RWPE1 (cell line): ENCODE data around the gene KRT75.

Experiments
- CTCF ChIA-PET: fragments of 350-600 bp; sonication (Branson Sonifier 250); formaldehyde crosslinking; extraction: SDS; loops from one replicate; lab custom pipeline; 2021; lab: Yijun Ruan, JAX
- POLR2A ChIA-PET: fragments of 400-600 bp; formaldehyde crosslinking; extraction: SDS; loops from one replicate; lab custom pipeline; 2020; ENCODE audit warnings: antibody characterized with exemption; ENCODE audit not compliant: low non-redundant PET; lab: Yijun Ruan, JAX
- DNase-seq: peaks from one replicate; pipeline ENCODE4 v3.0.0; 2012; ENCODE audit warnings: low spot score
- H3K27ac ChIP-seq: fragments of 450-650 bp; 2 replicates; pipeline ENCODE4 v1.5.1; 2017
- CTCF ChIP-seq: fragments of 450-650 bp; conservative IDR thresholded peaks from 2 replicates; pipeline ENCODE4 v1.5.1; 2017; ENCODE audit warnings: low read depth, mild to moderate bottlenecking

KRT75 gene

GRCh38 chr12:52464897-52465296 lies 30.7 kb upstream of the KRT75 start:
- POLR2A ChIA-PET, result no interaction called here
- DNase-seq, result no peak
- CTCF ChIA-PET, result no interaction called here
- no peak for TF ChIP-seq CTCF
- H3K27ac ChIP-seq, result no peak overlapping the region

- DNase-seq, result no peak
- ChIA-PET POLR2A (no interaction called here), CTCF (no interaction called here)
- no peak overlapping the region for H3K27ac ChIP-seq
- TF ChIP-seq CTCF, result no peak
Observed at GRCh38 chr12:52461693-52462092, 27.5 kb upstream of the KRT75 start.

GRCh38 chr12:52458861-52459260 lies 24.7 kb upstream of the KRT75 start:
- POLR2A ChIA-PET, result interaction anchor here (0.6 kb wide), 1 partner anchor 293 kb away, joined by 3 read pairs; no protein-coding TSS in a partner anchor
- no peak overlapping the region for H3K27ac ChIP-seq
- no peak for DNase-seq
- CTCF ChIA-PET, result interaction anchor here (1.0 kb wide), 1 partner anchor 522 kb away, joined by 3 read pairs; no protein-coding TSS in a partner anchor
- no peak for TF ChIP-seq CTCF

- CTCF ChIA-PET, result no interaction called here
Observed at GRCh38 chr12:52455821-52456220, 21.6 kb upstream of the KRT75 start.

GRCh38 chr12:52454411-52455201 lies 20.4 kb upstream of the KRT75 start:
- no peak for DNase-seq
- ChIA-PET POLR2A (no interaction called here), CTCF (no interaction called here)
- TF ChIP-seq CTCF, result no peak
- H3K27ac ChIP-seq, result no peak overlapping the region

More at GRCh38 chr12:52455821-52456220, 21.6 kb upstream of the KRT75 start:
- TF ChIP-seq CTCF, result no peak
- POLR2A ChIA-PET, result no interaction called here
- DNase-seq, result no peak
- no peak overlapping the region for H3K27ac ChIP-seq

GRCh38 chr12:52452101-52452500 lies 17.9 kb upstream of the KRT75 start, which contains the start of gene KRT6B:
Gene KRT6B, minus strand, starts transcription at chr12:52452146. Its CDS starts 68 bp downstream, at chr12:52452078.
- TF ChIP-seq CTCF, result no peak
- CTCF ChIA-PET, result no interaction called here
- DNase-seq, result no peak
- 0 out of 2 replicates have a peak within 1 kb of the TSS, but pooled peaks have one; percentile 28 for H3K27ac ChIP-seq
- POLR2A ChIA-PET, result no interaction called here
